WTC11 (cell line): Measurements from ENCODE around the gene ATXN2L. TPM values are rescaled to one million over a fixed set of nuclear protein-coding genes. Genes with fewer than 3 reads are reported as not detected.

Source experiments
- ATAC-seq: fragments of 200-7000 bp; cut with Tn5 transposase; 2 replicates; pipeline ENCODE4 v1.10.0; 2021; ENCODE audit warnings: mild to moderate bottlenecking, moderate library complexity
- CTCF ChIA-PET: fragments of 300-600 bp; sonication (Branson Sonifier 250); formaldehyde crosslinking; loops from one replicate; lab custom pipeline; 2021; ENCODE audit warnings: antibody characterized with exemption; lab: Charles Lee
- POLR2A ChIA-PET: fragments of 350-600 bp; sonication (Branson Sonifier 250); formaldehyde crosslinking; loops from one replicate; lab custom pipeline; 2021; ENCODE audit warnings: antibody characterized with exemption; lab: Charles Lee
- DNase-seq: peaks from one replicate; pipeline ENCODE4 v3.0.0; 2021; ENCODE audit warnings: low spot score
- H3K27ac Mint-ChIP-seq: 2 replicates; pipeline ENCODE4 v1.8.0; 2021; ENCODE audit warnings: mixed read lengths
- H3K27me3 Mint-ChIP-seq: 2 replicates; pipeline ENCODE4 v1.8.0; 2021; ENCODE audit warnings: low read depth, mild to moderate bottlenecking, moderate library complexity, mixed read lengths
- H3K36me3 Mint-ChIP-seq: 2 replicates; pipeline ENCODE4 v1.8.0; 2021; ENCODE audit warnings: mixed read lengths
- H3K4me1 Mint-ChIP-seq: 2 replicates; pipeline ENCODE4 v1.8.0; 2022; ENCODE audit warnings: mixed read lengths
- H3K4me3 Mint-ChIP-seq: 2 replicates; pipeline ENCODE4 v1.8.0; 2021; ENCODE audit warnings: mild to moderate bottlenecking, moderate library complexity, mixed read lengths
- H3K9me3 Mint-ChIP-seq: 2 replicates; pipeline ENCODE4 v1.8.0; 2021; ENCODE audit warnings: mixed read lengths
- CREM ChIP-seq: sonication (generic); formaldehyde crosslinking; IDR thresholded peaks from 2 replicates; pipeline ENCODE4 v1.8.1; 2022; ENCODE audit warnings: mild to moderate bottlenecking, missing genetic modification reagents, moderate library complexity
- CTCF ChIP-seq: fragments of 200-600 bp; IDR thresholded peaks from 2 replicates; pipeline ENCODE4 v1.8.0; 2022; ENCODE audit warnings: antibody characterized with exemption
- ELF4 ChIP-seq: sonication (generic); formaldehyde crosslinking; IDR thresholded peaks from 2 replicates; pipeline ENCODE4 v1.8.1; 2022; ENCODE audit warnings: low read depth, mild to moderate bottlenecking, moderate library complexity, missing genetic modification reagents
- EMX1 ChIP-seq: fragments of 250-450 bp; sonication (Bioruptor Pico); IDR thresholded peaks from 2 replicates; pipeline ENCODE4 v1.8.0; 2021; ENCODE audit warnings: mild to moderate bottlenecking
- FOXJ3 ChIP-seq: sonication (generic); formaldehyde crosslinking; IDR thresholded peaks from 2 replicates; pipeline ENCODE4 v1.9.0; 2021; ENCODE audit warnings: missing genetic modification reagents, mild to moderate bottlenecking, borderline replicate concordance
- FOXK1 ChIP-seq: sonication (generic); formaldehyde crosslinking; IDR thresholded peaks from 2 replicates; pipeline ENCODE4 v1.8.0; 2022; ENCODE audit warnings: mild to moderate bottlenecking, moderate library complexity, missing genetic modification reagents
- JAZF1 ChIP-seq: fragments of 250-450 bp; sonication (Bioruptor Pico); IDR thresholded peaks from 2 replicates; pipeline ENCODE4 v1.9.0; 2021; ENCODE audit warnings: moderate library complexity, mild to moderate bottlenecking, inconsistent platforms
- PRRX2 ChIP-seq: fragments of 250-450 bp; sonication (Bioruptor Pico); IDR thresholded peaks from 2 replicates; pipeline ENCODE4 v1.8.0; 2021; ENCODE audit warnings: mild to moderate bottlenecking
- SP1 ChIP-seq: sonication (generic); formaldehyde crosslinking; conservative IDR thresholded peaks from 2 replicates; pipeline ENCODE4 v1.8.1; 2022; ENCODE audit warnings: missing genetic modification reagents
- TCF7 ChIP-seq: sonication (generic); formaldehyde crosslinking; IDR thresholded peaks from 2 replicates; pipeline ENCODE4 v1.8.0; 2022; ENCODE audit warnings: mild to moderate bottlenecking, low read depth, missing genetic modification reagents, moderate library complexity
- ZNF219 ChIP-seq: sonication (generic); formaldehyde crosslinking; IDR thresholded peaks from 2 replicates; pipeline ENCODE4 v1.8.0; 2023; ENCODE audit warnings: missing genetic modification reagents, mild to moderate bottlenecking, borderline replicate concordance
- total RNA-seq: library from RNA; stranded (reverse); gene quantifications from 3 replicates; pipeline ENCODE4 v1.2.3, GENCODE V29; 2021
- TF ChIP-seq, protein P1 (sequence below): sonication (generic); formaldehyde crosslinking; IDR thresholded peaks from 2 replicates; pipeline ENCODE4 v1.8.0; 2022; ENCODE audit warnings: mild to moderate bottlenecking, missing genetic modification reagents
- TF ChIP-seq, protein P2 (sequence below): sonication (generic); formaldehyde crosslinking; IDR thresholded peaks from 2 replicates; pipeline ENCODE4 v1.8.1; 2022; ENCODE audit warnings: missing genetic modification reagents, borderline replicate concordance
- TF ChIP-seq, protein P3 (sequence below): fragments of 250-450 bp; sonication (Bioruptor Pico); IDR thresholded peaks from 2 replicates; pipeline ENCODE4 v1.9.0; 2021; ENCODE audit warnings: moderate library complexity, mild to moderate bottlenecking, inconsistent platforms, borderline replicate concordance
- TF ChIP-seq, protein P4 (sequence below): sonication (generic); formaldehyde crosslinking; IDR thresholded peaks from 2 replicates; pipeline ENCODE4 v1.8.0; 2023; ENCODE audit warnings: missing genetic modification reagents
- TF ChIP-seq, protein P5 (sequence below): sonication (generic); formaldehyde crosslinking; IDR thresholded peaks from 2 replicates; pipeline ENCODE4 v1.8.1; 2023; ENCODE audit warnings: mild to moderate bottlenecking, missing genetic modification reagents

ATXN2L gene
- total RNA-seq, 1 experiment from 2014 or later, result 243 TPM

DNA sequence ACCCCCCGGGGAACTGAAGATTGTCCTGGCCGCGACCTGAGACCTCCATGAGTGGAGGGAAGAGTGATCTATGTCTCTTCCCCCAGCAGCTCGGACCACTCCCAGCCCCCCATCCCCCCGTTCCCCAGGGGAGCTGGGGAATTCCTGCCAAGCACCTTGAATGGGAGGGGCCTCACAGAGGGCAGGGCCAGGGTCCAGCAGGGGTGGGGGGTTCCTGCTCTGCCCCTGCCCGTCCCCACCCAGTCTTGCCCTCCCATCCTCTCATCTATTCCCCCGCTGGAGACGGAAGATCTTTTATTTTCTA, 13.9 kb downstream of the ATXN2L start:
- Mint-ChIP-seq H3K27me3 (no peaks in the 10 kb centered on the region), H3K4me1 (no peaks in the 10 kb centered on the region), H3K9me3 (no peaks in the 10 kb centered on the region), H3K4me3 (no peak overlapping the region), H3K27ac (no peak overlapping the region), H3K36me3 (peaks cover 56% of the 10 kb centered on the region)
- POLR2A ChIA-PET, result interaction anchor here (0.6 to 2.0 kb wide), 2 partner anchors 9 to 1205 kb away, joined by 3 to 6 read pairs; no protein-coding TSS in a partner anchor
- CTCF ChIA-PET, result interaction anchor here (1.9 kb wide), 1 partner anchor 10 kb away, joined by 10 read pairs; the partner anchor contains the start of gene TUFM
- ATAC-seq (peak; percentile 8; the same call in 1 of the 2 replicates), DNase-seq (no peak)
- TF ChIP-seq SP1 (CRISPR knock-in tag), result no peak

GRCh38 chr16:28837672-28838557, 15.1 kb downstream of the ATXN2L start:
- TF ChIP-seq EMX1 (no peak), FOXJ3 (CRISPR knock-in tag) (no peak), PRRX2 (CRISPR knock-in tag) (no peak), ELF4 (CRISPR knock-in tag) (no peak), FOXK1 (CRISPR knock-in tag) (no peak), JAZF1 (no peak), CTCF (no peak)
- TF ChIP-seq, protein P1, sequence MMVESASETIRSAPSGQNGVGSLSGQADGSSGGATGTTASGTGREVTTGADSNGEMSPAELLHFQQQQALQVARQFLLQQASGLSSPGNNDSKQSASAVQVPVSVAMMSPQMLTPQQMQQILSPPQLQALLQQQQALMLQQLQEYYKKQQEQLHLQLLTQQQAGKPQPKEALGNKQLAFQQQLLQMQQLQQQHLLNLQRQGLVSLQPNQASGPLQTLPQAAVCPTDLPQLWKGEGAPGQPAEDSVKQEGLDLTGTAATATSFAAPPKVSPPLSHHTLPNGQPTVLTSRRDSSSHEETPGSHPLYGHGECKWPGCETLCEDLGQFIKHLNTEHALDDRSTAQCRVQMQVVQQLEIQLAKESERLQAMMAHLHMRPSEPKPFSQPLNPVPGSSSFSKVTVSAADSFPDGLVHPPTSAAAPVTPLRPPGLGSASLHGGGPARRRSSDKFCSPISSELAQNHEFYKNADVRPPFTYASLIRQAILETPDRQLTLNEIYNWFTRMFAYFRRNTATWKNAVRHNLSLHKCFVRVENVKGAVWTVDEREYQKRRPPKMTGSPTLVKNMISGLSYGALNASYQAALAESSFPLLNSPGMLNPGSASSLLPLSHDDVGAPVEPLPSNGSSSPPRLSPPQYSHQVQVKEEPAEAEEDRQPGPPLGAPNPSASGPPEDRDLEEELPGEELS (CRISPR knock-in tag), result no peak
- TF ChIP-seq, protein P2, sequence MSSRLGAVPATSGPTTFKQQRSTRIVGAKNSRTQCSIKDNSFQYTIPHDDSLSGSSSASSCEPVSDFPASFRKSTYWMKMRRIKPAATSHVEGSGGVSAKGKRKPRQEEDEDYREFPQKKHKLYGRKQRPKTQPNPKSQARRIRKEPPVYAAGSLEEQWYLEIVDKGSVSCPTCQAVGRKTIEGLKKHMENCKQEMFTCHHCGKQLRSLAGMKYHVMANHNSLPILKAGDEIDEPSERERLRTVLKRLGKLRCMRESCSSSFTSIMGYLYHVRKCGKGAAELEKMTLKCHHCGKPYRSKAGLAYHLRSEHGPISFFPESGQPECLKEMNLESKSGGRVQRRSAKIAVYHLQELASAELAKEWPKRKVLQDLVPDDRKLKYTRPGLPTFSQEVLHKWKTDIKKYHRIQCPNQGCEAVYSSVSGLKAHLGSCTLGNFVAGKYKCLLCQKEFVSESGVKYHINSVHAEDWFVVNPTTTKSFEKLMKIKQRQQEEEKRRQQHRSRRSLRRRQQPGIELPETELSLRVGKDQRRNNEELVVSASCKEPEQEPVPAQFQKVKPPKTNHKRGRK (CRISPR knock-in tag), result no peak
- TF ChIP-seq, protein P3, sequence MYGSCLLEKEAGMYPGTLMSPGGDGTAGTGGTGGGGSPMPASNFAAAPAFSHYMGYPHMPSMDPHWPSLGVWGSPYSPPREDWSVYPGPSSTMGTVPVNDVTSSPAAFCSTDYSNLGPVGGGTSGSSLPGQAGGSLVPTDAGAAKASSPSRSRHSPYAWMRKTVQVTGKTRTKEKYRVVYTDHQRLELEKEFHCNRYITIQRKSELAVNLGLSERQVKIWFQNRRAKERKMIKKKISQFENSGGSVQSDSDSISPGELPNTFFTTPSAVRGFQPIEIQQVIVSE (CRISPR knock-in tag), result no peak
- TF ChIP-seq, protein P4, sequence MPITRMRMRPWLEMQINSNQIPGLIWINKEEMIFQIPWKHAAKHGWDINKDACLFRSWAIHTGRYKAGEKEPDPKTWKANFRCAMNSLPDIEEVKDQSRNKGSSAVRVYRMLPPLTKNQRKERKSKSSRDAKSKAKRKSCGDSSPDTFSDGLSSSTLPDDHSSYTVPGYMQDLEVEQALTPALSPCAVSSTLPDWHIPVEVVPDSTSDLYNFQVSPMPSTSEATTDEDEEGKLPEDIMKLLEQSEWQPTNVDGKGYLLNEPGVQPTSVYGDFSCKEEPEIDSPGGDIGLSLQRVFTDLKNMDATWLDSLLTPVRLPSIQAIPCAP, result no peak
- Mint-ChIP-seq H3K9me3 (no peaks in the 10 kb centered on the region), H3K36me3 (peaks cover 55% of the 10 kb centered on the region), H3K4me3 (no peak overlapping the region), H3K27me3 (no peaks in the 10 kb centered on the region), H3K4me1 (no peaks in the 10 kb centered on the region), H3K27ac (peak overlapping the region; percentile 40)
- CTCF ChIA-PET, result interaction anchor here (0.6 to 1.9 kb wide), 4 partner anchors 8 to 107 kb away, joined by 3 to 10 read pairs (median 3); partner anchors contain the start of gene TUFM
- ATAC-seq, result no peak
- DNase-seq, result no peak
- POLR2A ChIA-PET, result interaction anchor here (2.0 kb wide), 1 partner anchor 10 kb away, joined by 6 read pairs; no protein-coding TSS in a partner anchor

- Mint-ChIP-seq H3K36me3 (peaks cover 55% of the 10 kb centered on the region), H3K4me1 (no peaks in the 10 kb centered on the region), H3K4me3 (no peak overlapping the region), H3K27me3 (no peaks in the 10 kb centered on the region), H3K27ac (no peak overlapping the region), H3K9me3 (no peaks in the 10 kb centered on the region)
- CTCF ChIA-PET, result interaction anchor here (0.6 to 1.4 kb wide), 2 partner anchors 24 to 35 kb away, joined by 3 read pairs; no protein-coding TSS in a partner anchor
- ATAC-seq (no peak), DNase-seq (no peak)
- POLR2A ChIA-PET, result interaction anchor here (0.5 to 2.0 kb wide), 2 partner anchors 11 to 135 kb away, joined by 3 to 6 read pairs; no protein-coding TSS in a partner anchor
- TF ChIP-seq PRRX2 (CRISPR knock-in tag), result no peak
- TF ChIP-seq TCF7 (CRISPR knock-in tag), result no peak
- TF ChIP-seq, protein P5, sequence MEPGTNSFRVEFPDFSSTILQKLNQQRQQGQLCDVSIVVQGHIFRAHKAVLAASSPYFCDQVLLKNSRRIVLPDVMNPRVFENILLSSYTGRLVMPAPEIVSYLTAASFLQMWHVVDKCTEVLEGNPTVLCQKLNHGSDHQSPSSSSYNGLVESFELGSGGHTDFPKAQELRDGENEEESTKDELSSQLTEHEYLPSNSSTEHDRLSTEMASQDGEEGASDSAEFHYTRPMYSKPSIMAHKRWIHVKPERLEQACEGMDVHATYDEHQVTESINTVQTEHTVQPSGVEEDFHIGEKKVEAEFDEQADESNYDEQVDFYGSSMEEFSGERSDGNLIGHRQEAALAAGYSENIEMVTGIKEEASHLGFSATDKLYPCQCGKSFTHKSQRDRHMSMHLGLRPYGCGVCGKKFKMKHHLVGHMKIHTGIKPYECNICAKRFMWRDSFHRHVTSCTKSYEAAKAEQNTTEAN (CRISPR knock-in tag), result no peak
- TF ChIP-seq CREM (CRISPR knock-in tag), result no peak
- TF ChIP-seq FOXJ3 (CRISPR knock-in tag), result no peak
- TF ChIP-seq ZNF219, result no peak
- no peak for TF ChIP-seq CTCF
These were observed 15.7 kb downstream of the ATXN2L start for GRCh38 chr16:28838558-28838918.
